Stimulated activated CD8-positive, alpha-beta memory T cell treated with anti-CD3 and anti-CD28 coated beads, Interleukin-15, amount 100 ng/mL, for 1 hour (primary cell): ENCODE measurements around the gene NUDT7.

ENCODE experiments used
- DNase-seq: peaks from one replicate; pipeline ENCODE4 v3.0.0-alpha.2; 2020; ENCODE audit warnings: low read depth

Gene NUDT7

GRCh38 chr16:77722309-77723107, at the start of gene NUDT7:
Gene NUDT7 (plus strand): TSS chr16:77722514. CDS start chr16:77722583, 69 bp downstream.
- peak; percentile 93 for DNase-seq

- DNase-seq: no peak
Observed at GRCh38 chr16:77674888-77675287, 47.4 kb upstream of the NUDT7 start.

GRCh38 chr16:77675464-77676324, 46.6 kb upstream of the NUDT7 start:
- peak; percentile 22 for DNase-seq

- no peak for DNase-seq
Observed at GRCh38 chr16:77677129-77677528, 45.2 kb upstream of the NUDT7 start.

GRCh38 chr16:77679391-77679790, 42.9 kb upstream of the NUDT7 start:
- DNase-seq: no peak

- no peak for DNase-seq
Observed at GRCh38 chr16:77679901-77680300, 42.4 kb upstream of the NUDT7 start.

- no peak for DNase-seq
Observed at GRCh38 chr16:77680496-77680895, 41.8 kb upstream of the NUDT7 start.

- DNase-seq: no peak
Observed at GRCh38 chr16:77682586-77682985, 39.7 kb upstream of the NUDT7 start.

GRCh38 chr16:77683397-77684180, 38.7 kb upstream of the NUDT7 start:
- DNase-seq: no peak

- DNase-seq: no peak
Observed at GRCh38 chr16:77684181-77684526, 38.2 kb upstream of the NUDT7 start.

- no peak for DNase-seq
Observed at GRCh38 chr16:77686385-77686784, 35.9 kb upstream of the NUDT7 start.

- no peak for DNase-seq
Observed at GRCh38 chr16:77689971-77690370, 32.3 kb upstream of the NUDT7 start.

- no peak for DNase-seq
Observed at GRCh38 chr16:77690416-77690815, 31.9 kb upstream of the NUDT7 start.

GRCh38 chr16:77692612-77693011, 29.7 kb upstream of the NUDT7 start:
- DNase-seq: no peak

GRCh38 chr16:77696149-77696548, 26.2 kb upstream of the NUDT7 start:
- DNase-seq: no peak

- no peak for DNase-seq
Observed at GRCh38 chr16:77700846-77701245, 21.5 kb upstream of the NUDT7 start.

- no peak for DNase-seq
Observed at GRCh38 chr16:77705351-77705750, 17.0 kb upstream of the NUDT7 start.

- no peak for DNase-seq
Observed at GRCh38 chr16:77711179-77711578, 11.1 kb upstream of the NUDT7 start.

- no peak for DNase-seq
Observed at GRCh38 chr16:77711775-77712174, 10.5 kb upstream of the NUDT7 start.

GRCh38 chr16:77715145-77715544, 7.2 kb upstream of the NUDT7 start:
- DNase-seq: no peak

GRCh38 chr16:77721752-77722308, 484 bp upstream of the NUDT7 start:
- DNase-seq: no peak

GRCh38 chr16:77723108-77723514, 797 bp downstream of the NUDT7 start:
- DNase-seq: no peak
